ENCODE data around the gene SOX2.

DNA sequence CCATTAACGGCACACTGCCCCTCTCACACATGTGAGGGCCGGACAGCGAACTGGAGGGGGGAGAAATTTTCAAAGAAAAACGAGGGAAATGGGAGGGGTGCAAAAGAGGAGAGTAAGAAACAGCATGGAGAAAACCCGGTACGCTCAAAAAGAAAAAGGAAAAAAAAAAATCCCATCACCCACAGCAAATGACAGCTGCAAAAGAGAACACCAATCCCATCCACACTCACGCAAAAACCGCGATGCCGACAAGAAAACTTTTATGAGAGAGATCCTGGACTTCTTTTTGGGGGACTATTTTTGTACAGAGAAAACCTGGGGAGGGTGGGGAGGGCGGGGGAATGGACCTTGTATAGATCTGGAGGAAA lies 1.5 kb downstream of the SOX2 start:
- TF ChIP-seq CTCF (IDR thresholded peaks at IDR 0.05; ENCODE audit: low read depth, low read length) (no peak), EZH2phosphoT487 (IDR thresholded peaks at IDR 0.05; ENCODE audit: low read depth) (no peak)

Measured in OCI-LY3 (cell line).